HFFc6 (cell line): Measurements from ENCODE around the gene FYN. TPM values are rescaled to one million over a fixed set of nuclear protein-coding genes. Genes with fewer than 3 reads are reported as not detected.

Experiments
- DNase-seq: peaks from one replicate; pipeline ENCODE4 v3.0.0-alpha.2; 2018
- H3K27ac Mint-ChIP-seq: 2 replicates; pipeline ENCODE4 v1.8.0; 2020; ENCODE audit warnings: mild to moderate bottlenecking, mixed read lengths
- H3K27me3 Mint-ChIP-seq: 2 replicates; pipeline ENCODE4 v1.8.0; 2021; ENCODE audit warnings: mild to moderate bottlenecking, moderate library complexity, mixed read lengths; ENCODE audit not compliant: insufficient read depth
- H3K36me3 Mint-ChIP-seq: 2 replicates; pipeline ENCODE4 v1.8.0; 2021; ENCODE audit warnings: low read depth, mixed read lengths
- H3K4me1 Mint-ChIP-seq: 2 replicates; pipeline ENCODE4 v1.8.0; 2020; ENCODE audit warnings: low read depth, mixed read lengths
- H3K4me3 Mint-ChIP-seq: 2 replicates; pipeline ENCODE4 v1.8.0; 2020; ENCODE audit warnings: mild to moderate bottlenecking, moderate library complexity, mixed read lengths
- H3K9me3 Mint-ChIP-seq: 2 replicates; pipeline ENCODE4 v1.8.0; 2020; ENCODE audit warnings: mild to moderate bottlenecking, mixed read lengths
- total RNA-seq, 6 experiments: library from RNA; stranded (reverse); fragmentation: NEBNext Ultra II Directional; extraction: Animal tissue kit (Norgen Biotek cat#: 25700); gene quantifications; 2 replicates in 1 of 6; 3 replicates in 5 of 6; pipeline ENCODE4 v1.2.3, GENCODE V29; 2021
- TF ChIP-seq, protein P1 (sequence below): fragments of 200-600 bp; sonication (generic); IDR thresholded peaks from 2 replicates; pipeline ENCODE4 v1.5.0; 2021; ENCODE audit warnings: antibody characterized with exemption, mild to moderate bottlenecking

Gene FYN
- total RNA-seq, 6 experiments from 2014 or later = 41.5 to 59.9 (median 49.7) TPM

DNA sequence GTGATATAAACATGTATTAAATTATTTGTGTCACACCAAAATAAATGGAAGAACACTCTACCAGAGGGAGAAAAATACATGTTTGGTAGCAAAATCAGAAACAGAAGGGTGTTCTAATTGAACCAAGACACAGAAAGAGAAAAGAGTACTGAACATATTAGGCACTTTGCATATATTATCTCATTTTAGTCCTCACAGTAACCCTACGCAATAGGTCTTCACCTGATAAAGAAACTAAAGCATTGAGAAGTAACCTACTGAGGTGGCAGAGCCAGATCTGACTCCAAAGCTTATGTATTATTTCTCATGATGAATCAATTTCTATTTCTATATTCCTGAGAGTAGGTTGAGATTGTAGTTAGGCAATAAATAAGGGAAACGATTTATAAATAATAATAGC lies 77.7 kb downstream of the FYN start:
- DNase-seq = no peak
- Mint-ChIP-seq H3K36me3 (no peaks in the 10 kb centered on the region), H3K4me1 (peaks cover 48% of the 10 kb centered on the region), H3K27me3 (no peaks in the 10 kb centered on the region; the same call in 1 of the 2 replicates), H3K27ac (no peak overlapping the region), H3K9me3 (no peaks in the 10 kb centered on the region), H3K4me3 (no peak overlapping the region)
- TF ChIP-seq, protein P1, sequence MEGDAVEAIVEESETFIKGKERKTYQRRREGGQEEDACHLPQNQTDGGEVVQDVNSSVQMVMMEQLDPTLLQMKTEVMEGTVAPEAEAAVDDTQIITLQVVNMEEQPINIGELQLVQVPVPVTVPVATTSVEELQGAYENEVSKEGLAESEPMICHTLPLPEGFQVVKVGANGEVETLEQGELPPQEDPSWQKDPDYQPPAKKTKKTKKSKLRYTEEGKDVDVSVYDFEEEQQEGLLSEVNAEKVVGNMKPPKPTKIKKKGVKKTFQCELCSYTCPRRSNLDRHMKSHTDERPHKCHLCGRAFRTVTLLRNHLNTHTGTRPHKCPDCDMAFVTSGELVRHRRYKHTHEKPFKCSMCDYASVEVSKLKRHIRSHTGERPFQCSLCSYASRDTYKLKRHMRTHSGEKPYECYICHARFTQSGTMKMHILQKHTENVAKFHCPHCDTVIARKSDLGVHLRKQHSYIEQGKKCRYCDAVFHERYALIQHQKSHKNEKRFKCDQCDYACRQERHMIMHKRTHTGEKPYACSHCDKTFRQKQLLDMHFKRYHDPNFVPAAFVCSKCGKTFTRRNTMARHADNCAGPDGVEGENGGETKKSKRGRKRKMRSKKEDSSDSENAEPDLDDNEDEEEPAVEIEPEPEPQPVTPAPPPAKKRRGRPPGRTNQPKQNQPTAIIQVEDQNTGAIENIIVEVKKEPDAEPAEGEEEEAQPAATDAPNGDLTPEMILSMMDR = no peak

DNA sequence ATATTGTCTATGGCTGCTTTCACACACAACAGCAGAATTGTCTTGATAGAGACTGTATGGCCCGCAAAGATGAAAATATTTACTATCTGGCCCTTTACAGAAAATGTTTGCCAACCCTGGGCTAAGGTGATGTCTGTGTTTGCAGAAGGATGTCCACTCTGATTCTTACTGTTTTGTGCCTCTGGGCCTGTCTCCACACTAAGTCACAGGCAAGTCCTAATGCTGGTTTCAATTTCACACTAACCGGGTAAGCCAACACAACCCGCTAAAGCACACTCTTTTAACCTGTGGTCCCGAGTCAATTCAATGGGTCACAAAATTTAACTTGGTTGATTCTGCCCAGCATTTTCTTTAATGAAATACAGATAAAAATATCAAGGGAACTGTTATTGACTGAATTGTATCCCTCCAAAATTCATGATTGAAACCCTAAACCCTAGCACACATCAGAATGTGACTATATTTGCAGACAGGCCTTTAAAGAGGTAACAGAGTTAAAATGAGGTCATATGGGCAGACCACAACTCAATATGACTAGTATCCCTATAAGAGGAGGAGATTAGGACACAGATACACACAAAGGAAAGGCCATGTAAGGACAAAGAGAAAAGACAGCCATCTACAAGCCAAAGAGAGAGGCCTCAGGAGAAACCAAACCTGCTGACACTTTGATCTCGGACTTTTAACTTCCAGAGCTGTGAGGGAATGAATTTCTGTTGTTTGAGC lies 78.4 kb downstream of the FYN start:
- H3K4me1 Mint-ChIP-seq = peaks cover 42% of the 10 kb centered on the region
- no peak for DNase-seq
- no peak overlapping the region for H3K4me3 Mint-ChIP-seq
- no peaks in the 10 kb centered on the region; the same call in 1 of the 2 replicates for H3K27me3 Mint-ChIP-seq
- H3K27ac Mint-ChIP-seq = no peak overlapping the region
- no peaks in the 10 kb centered on the region for H3K9me3 Mint-ChIP-seq
- H3K36me3 Mint-ChIP-seq = no peaks in the 10 kb centered on the region
- TF ChIP-seq, protein P1 = no peak

DNA sequence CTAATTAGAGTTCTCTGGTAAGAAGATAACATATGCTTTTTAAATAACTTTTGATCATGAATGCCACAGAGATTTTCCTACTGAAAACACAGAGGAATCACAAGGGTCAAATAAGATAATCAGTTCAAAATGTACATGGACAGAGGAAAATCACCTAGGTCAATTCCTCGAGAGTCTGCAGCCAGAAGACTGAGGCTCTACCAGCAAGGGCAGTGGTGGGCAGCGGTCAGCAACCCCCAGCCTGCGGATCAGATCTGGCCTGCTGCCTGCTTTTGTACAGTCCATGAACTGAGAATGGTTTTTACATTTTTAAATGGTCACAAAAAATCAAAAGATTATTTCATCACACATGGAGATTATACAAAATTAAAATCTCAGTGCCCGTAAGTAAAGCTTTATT lies 79.0 kb downstream of the FYN start:
- H3K27ac Mint-ChIP-seq = no peak overlapping the region
- TF ChIP-seq, protein P1 = no peak
- H3K4me1 Mint-ChIP-seq = peaks cover 36% of the 10 kb centered on the region
- H3K36me3 Mint-ChIP-seq = no peaks in the 10 kb centered on the region
- no peak overlapping the region for H3K4me3 Mint-ChIP-seq
- no peaks in the 10 kb centered on the region for H3K9me3 Mint-ChIP-seq
- DNase-seq = no peak
- H3K27me3 Mint-ChIP-seq = no peaks in the 10 kb centered on the region; the same call in 1 of the 2 replicates

DNA sequence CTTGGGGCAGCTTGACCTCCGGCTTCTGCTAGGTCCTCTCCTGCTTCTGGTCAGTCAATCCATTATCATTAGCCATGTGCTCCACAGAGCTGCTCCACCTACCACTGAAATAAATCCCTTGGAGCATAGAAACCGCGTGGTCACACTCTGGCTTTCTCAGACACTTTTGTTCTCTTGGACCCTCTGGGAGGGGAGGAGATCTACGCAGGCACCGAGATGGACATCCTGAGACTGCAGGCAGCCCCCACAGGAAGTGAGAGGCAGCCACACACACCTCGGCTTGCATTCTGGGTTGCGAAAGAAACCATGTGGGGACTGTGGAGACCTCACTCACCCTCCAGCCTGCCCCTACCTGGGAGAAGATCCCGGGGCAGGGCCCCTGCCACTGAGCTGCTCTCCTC lies 79.5 kb downstream of the FYN start:
- H3K4me1 Mint-ChIP-seq = peaks cover 30% of the 10 kb centered on the region
- no peak overlapping the region for H3K27ac Mint-ChIP-seq
- TF ChIP-seq, protein P1 = no peak
- H3K4me3 Mint-ChIP-seq = no peak overlapping the region
- H3K36me3 Mint-ChIP-seq = no peaks in the 10 kb centered on the region
- no peak for DNase-seq
- no peaks in the 10 kb centered on the region for H3K9me3 Mint-ChIP-seq
- no peaks in the 10 kb centered on the region; the same call in 1 of the 2 replicates for H3K27me3 Mint-ChIP-seq

DNA sequence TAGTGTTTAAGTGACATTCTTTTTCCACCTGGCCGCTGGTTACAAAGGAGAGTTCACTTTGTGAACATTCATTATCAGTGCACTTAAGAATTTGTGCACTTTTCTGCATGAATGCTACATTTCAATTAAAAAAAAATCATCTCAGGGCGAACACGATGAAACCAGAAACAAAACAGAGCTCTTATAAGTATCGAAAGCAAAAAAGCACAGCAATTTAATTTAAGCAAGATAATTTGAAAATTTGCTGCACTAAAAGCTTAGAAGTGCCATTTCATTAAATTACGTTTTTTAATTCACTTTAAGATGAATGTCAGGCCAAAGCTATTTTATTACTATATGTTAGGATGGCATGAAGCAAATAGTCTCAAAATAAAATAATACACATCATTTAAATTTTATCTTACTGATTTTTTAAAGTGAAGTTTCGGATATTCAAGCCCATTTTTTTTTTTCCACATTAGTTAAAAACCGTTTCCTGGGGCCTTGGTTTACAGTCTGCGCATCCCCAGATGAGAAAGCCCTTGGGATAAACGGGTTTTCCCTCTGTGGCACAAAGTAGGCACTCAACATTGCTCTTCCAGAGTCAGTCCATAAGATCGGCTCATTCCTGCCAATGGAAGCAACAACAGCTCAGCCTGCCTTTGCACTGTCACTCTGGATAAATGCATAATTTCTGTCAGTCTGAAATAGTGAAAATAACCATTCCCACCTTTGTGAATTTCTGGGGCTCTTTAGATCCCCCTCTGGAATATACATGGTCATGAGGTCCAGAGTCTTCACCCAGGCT lies 80.1 kb downstream of the FYN start:
- H3K4me1 Mint-ChIP-seq = peaks cover 24% of the 10 kb centered on the region
- no peaks in the 10 kb centered on the region for H3K9me3 Mint-ChIP-seq
- no peak for DNase-seq
- TF ChIP-seq, protein P1 = no peak
- no peaks in the 10 kb centered on the region; the same call in 1 of the 2 replicates for H3K27me3 Mint-ChIP-seq
- H3K36me3 Mint-ChIP-seq = no peaks in the 10 kb centered on the region
- no peak overlapping the region for H3K27ac Mint-ChIP-seq
- no peak overlapping the region for H3K4me3 Mint-ChIP-seq
